ENCODE data around the gene IFRD2.
"Not testable (repeated sequence)": the region's sequence is repeated elsewhere in the genome, so short reads cannot be mapped to it uniquely, and the experiment has no call there.

IFRD2 gene

GRCh38 chr3:50314816-50315215, 22.6 kb upstream of the IFRD2 start:
- no peak overlapping the region for H3K4me3 ChIP-seq (ENCODE audit: low read depth, low read length)
- TF ChIP-seq CTCF (IDR thresholded peaks at IDR 0.05; ENCODE audit: borderline replicate concordance, insufficient read depth, low read depth, low read length): no peak

GRCh38 chr3:50314342-50314741, 22.1 kb upstream of the IFRD2 start:
- no peak overlapping the region for H3K4me3 ChIP-seq (ENCODE audit: low read depth, low read length)
- TF ChIP-seq CTCF (IDR thresholded peaks at IDR 0.05; ENCODE audit: borderline replicate concordance, insufficient read depth, low read depth, low read length): no peak

- H3K4me3 ChIP-seq (ENCODE audit: low read depth, low read length): not testable (repeated sequence)
These were observed 19.8 kb upstream of the IFRD2 start for GRCh38 chr3:50312041-50312440.

GRCh38 chr3:50304601-50305000, 12.4 kb upstream of the IFRD2 start:
- H3K4me3 ChIP-seq (ENCODE audit: low read depth, low read length): no peak overlapping the region
- TF ChIP-seq CTCF (IDR thresholded peaks at IDR 0.05; ENCODE audit: borderline replicate concordance, insufficient read depth, low read depth, low read length): no peak

- no peak within 1 kb of the TSS for H3K4me3 ChIP-seq (ENCODE audit: low read depth, low read length)
- no peak for TF ChIP-seq CTCF (IDR thresholded peaks at IDR 0.05; ENCODE audit: borderline replicate concordance, insufficient read depth, low read depth, low read length)
These were observed 11.0 kb upstream of the IFRD2 start, which contains the start of gene HYAL1 for GRCh38 chr3:50303013-50303815. Gene HYAL1 (minus strand): TSS chr3:50303574. CDS start chr3:50302956, 618 bp downstream.

GRCh38 chr3:50302095-50303012, 10.1 kb upstream of the IFRD2 start:
- no peak overlapping the region for H3K4me3 ChIP-seq (ENCODE audit: low read depth, low read length)
- no peak for TF ChIP-seq CTCF (IDR thresholded peaks at IDR 0.05; ENCODE audit: borderline replicate concordance, insufficient read depth, low read depth, low read length)

- no peak overlapping the region for H3K4me3 ChIP-seq (ENCODE audit: low read depth, low read length)
- TF ChIP-seq CTCF (IDR thresholded peaks at IDR 0.05; ENCODE audit: borderline replicate concordance, insufficient read depth, low read depth, low read length): no peak
These were observed 8.5 kb upstream of the IFRD2 start for GRCh38 chr3:50300681-50301254.

Data from GM12875 (cell line).